GM12878 (cell line): Measurements from ENCODE around the gene NAA15. TPM values are rescaled to one million over a fixed set of nuclear protein-coding genes. Genes with fewer than 3 reads are reported as not detected.

Experiments used
- BMI1 ChIP-seq: fragments of 450-650 bp; IDR thresholded peaks from 2 replicates; pipeline ENCODE4 v1.6.1; 2016; ENCODE audit warnings: mild to moderate bottlenecking, moderate library complexity, borderline replicate concordance
- CREB1 ChIP-seq: IDR thresholded peaks from 2 replicates; pipeline ENCODE4 v1.6.1; 2012; ENCODE audit warnings: low read depth, mild to moderate bottlenecking, inconsistent platforms
- CUX1 ChIP-seq: IDR thresholded peaks from 2 replicates; pipeline ENCODE4 v1.6.1; 2012; ENCODE audit warnings: improper control_type of control experiment, low read depth, low read length; ENCODE audit not compliant: insufficient replicate concordance
- E4F1 ChIP-seq: fragments of 450-650 bp; IDR thresholded peaks from 2 replicates; pipeline ENCODE4 v1.6.1; 2018; ENCODE audit warnings: borderline replicate concordance, mild to moderate bottlenecking; ENCODE audit not compliant: partially characterized antibody
- FOS ChIP-seq: IDR thresholded peaks from 3 replicates; pipeline ENCODE4 v1.6.1; 2011; ENCODE audit warnings: borderline replicate concordance; ENCODE audit not compliant: insufficient read length; ENCODE audit errors: extremely low read depth
- FOXK2 ChIP-seq: fragments of 450-650 bp; IDR thresholded peaks from 2 replicates; pipeline ENCODE4 v1.6.1; 2017; ENCODE audit warnings: mild to moderate bottlenecking, moderate library complexity
- KAT2A ChIP-seq: conservative IDR thresholded peaks from 2 replicates; pipeline ENCODE4 v1.6.1; 2011; ENCODE audit warnings: low read depth, low read length; ENCODE audit not compliant: control insufficient read depth
- MEF2A ChIP-seq: IDR thresholded peaks from 2 replicates; pipeline ENCODE4 v1.6.1; 2011; ENCODE audit warnings: low read depth, mild to moderate bottlenecking, low read length, moderate library complexity; ENCODE audit not compliant: insufficient read depth
- MTA3 ChIP-seq: IDR thresholded peaks from 2 replicates; pipeline ENCODE4 v1.6.1; 2012; ENCODE audit warnings: low read length, inconsistent platforms, borderline replicate concordance
- POU2F2 ChIP-seq: IDR thresholded peaks from 3 replicates; pipeline ENCODE4 v1.6.1; 2011; ENCODE audit warnings: low read depth, mild to moderate bottlenecking, low read length, borderline replicate concordance
- TBL1XR1 ChIP-seq: IDR thresholded peaks from 2 replicates; pipeline ENCODE4 v1.6.1; 2012; ENCODE audit warnings: low read depth, low read length, improper control_type of control experiment
- USF2 ChIP-seq: IDR thresholded peaks from 2 replicates; pipeline ENCODE4 v1.6.1; 2011; ENCODE audit warnings: low read depth, low read length, improper control_type of control experiment, borderline replicate concordance
- YY1 ChIP-seq: IDR thresholded peaks from 2 replicates; pipeline ENCODE4 v1.6.1; 2011; ENCODE audit warnings: low read depth, mild to moderate bottlenecking, low read length
- ZNF207 ChIP-seq: fragments of 450-650 bp; IDR thresholded peaks from 2 replicates; pipeline ENCODE4 v1.6.1; 2014; ENCODE audit warnings: antibody characterized with exemption, mild to moderate bottlenecking, borderline replicate concordance
- ZNF24 ChIP-seq: fragments of 450-650 bp; IDR thresholded peaks from 2 replicates; pipeline ENCODE4 v1.6.1; 2017; ENCODE audit warnings: antibody characterized with exemption, mild to moderate bottlenecking
- ZNF592 ChIP-seq: fragments of 450-650 bp; IDR thresholded peaks from 2 replicates; pipeline ENCODE4 v1.6.1; 2017; ENCODE audit warnings: mild to moderate bottlenecking, moderate library complexity
- ZNF622 ChIP-seq: fragments of 450-650 bp; IDR thresholded peaks from 2 replicates; pipeline ENCODE4 v1.6.1; 2017; ENCODE audit warnings: mild to moderate bottlenecking, inconsistent platforms
- polyA plus RNA-seq, 11 experiments: library from polyadenylated mRNA; depleted of rRNA in 4 of 11; unstranded in 6 of 11; stranded (reverse) in 5 of 11; fragments of >200 nt; fragmentation: Nextera tagmentation in 4 of 11; fragmentation: Illumina TruSeq in 1 of 11; extraction: Ambion mirVana in 4 of 11; extraction: Trizol in 1 of 11; gene quantifications; 1 replicate in 1 of 11; 2 replicates in 10 of 11; pipeline versions ENCODE4 v1.2.1 to v1.2.3, GENCODE V29; 2011 to 2016; ENCODE audit warnings: inconsistent platforms in 2 of 11, missing spikeins in 2 of 11, low read depth in 1 of 11
- total RNA-seq, 4 experiments: library from RNA; depleted of rRNA in 3 of 4; stranded (reverse); fragments of >200 nt in 3 of 4; fragmentation: Illumina TruSeq in 1 of 4; extraction: Trizol in 1 of 4; gene quantifications; 2 replicates each; pipeline versions ENCODE4 v1.2.1 to v1.2.3, GENCODE V29; 2013 to 2021

Gene NAA15
- total and polyA plus RNA-seq, 10 of the 15 experiments (the other 5 are each of a cell fraction or from before 2014, with no cell fraction given): 24.3 to 93.1 (median 51.9) TPM

GRCh38 chr4:139453371-139454110 is 152.2 kb downstream of the NAA15 start (continued):
- TF ChIP-seq TBL1XR1: no peak
- no peak for TF ChIP-seq CUX1
- no peak for TF ChIP-seq MTA3
- TF ChIP-seq FOS: no peak
- TF ChIP-seq E4F1: peak; percentile 17
- TF ChIP-seq MEF2A: 0 out of 2 replicates have a peak, but pooled peaks have one; percentile 6
- no peak for TF ChIP-seq FOXK2
- no peak for TF ChIP-seq BMI1
- TF ChIP-seq USF2: no peak
- TF ChIP-seq ZNF24: no peak
- TF ChIP-seq POU2F2: peak; percentile 27; the same call in 1 of the 3 replicates
- no peak for TF ChIP-seq KAT2A
- no peak; the same call in 1 of the 2 replicates for TF ChIP-seq CREB1
- TF ChIP-seq ZNF207: peak; percentile 69
- no peak for TF ChIP-seq ZNF622
- TF ChIP-seq ZNF592: no peak
- TF ChIP-seq YY1: peak; percentile 10; the same call in 1 of the 2 replicates
